ENCODE data around the gene C3orf85.

GRCh38 chr3:109132801-109133473, 3.6 kb upstream of the C3orf85 start:
- TF ChIP-seq SMC3 (IDR thresholded peaks at IDR 0.05; ENCODE audit: borderline replicate concordance, low read length) (no peak), LARP7 (IDR thresholded peaks at IDR 0.05) (no peak), POLR2A (IDR thresholded peaks at IDR 0.05; ENCODE audit: low read depth, low read length) (no peak), ZSCAN29 (IDR thresholded peaks at IDR 0.05) (no peak), SP1 (IDR thresholded peaks at IDR 0.05; ENCODE audit: low read depth, low read length) (no peak)
